Measurements from ENCODE around the gene CD200R1L. TPM values are rescaled to one million over a fixed set of nuclear protein-coding genes. Genes with fewer than 3 reads are reported as not detected.
A peak's percentile ranks its signal among the peaks of the same experiment; 100 is the strongest.

Gene CD200R1L
- total and polyA plus RNA-seq, 9 of the 15 experiments (the other 6 are each of a cell fraction or from before 2014, with no cell fraction given): not detected

DNA sequence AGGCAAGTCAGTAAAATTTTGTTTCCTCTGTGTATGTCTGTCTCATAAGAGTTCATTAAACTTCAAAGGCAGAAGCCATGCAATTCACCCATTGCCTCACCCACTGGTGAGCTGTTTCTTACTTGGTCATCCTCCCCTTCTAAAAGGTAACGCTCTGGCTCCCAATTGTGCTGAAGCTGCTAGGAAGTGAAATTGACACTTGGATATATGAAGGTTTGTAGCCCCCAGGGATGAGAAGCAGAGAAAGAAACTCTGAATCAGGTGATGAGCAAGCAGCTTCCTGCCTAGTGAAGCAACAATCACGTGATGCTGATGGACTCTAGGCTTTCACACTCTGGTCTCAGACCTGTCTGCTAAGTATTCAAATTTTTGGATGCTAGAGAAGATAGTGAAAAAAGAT is 70.7 kb downstream of the CD200R1L start:
- CTCF ChIA-PET (ENCODE audit: low intra/inter-chr PET ratio): no interaction called here
- H3K9me1 ChIP-seq (ENCODE audit: control insufficient read depth, insufficient read depth, low read length): no peaks in the 10 kb centered on the region
- no peaks in the 10 kb centered on the region for H3K79me2 ChIP-seq (ENCODE audit: control insufficient read depth, insufficient read depth, low read length)
- TF ChIP-seq PTRF (tag; IDR thresholded peaks at IDR 0.05) (no peak), RAD51 (IDR thresholded peaks at IDR 0.05; ENCODE audit: borderline replicate concordance, low read depth) (peak; percentile 65), HLTF (IDR thresholded peaks at IDR 0.05) (no peak), ETV1 (tag; conservative IDR thresholded peaks at IDR 0.05; ENCODE audit: low read depth) (0 out of 2 replicates have a peak, but pooled peaks have one; percentile 12), ZNF124 (CRISPR knock-in tag; IDR thresholded peaks at IDR 0.05) (no peak), ZFPM2 (CRISPR knock-in tag; IDR thresholded peaks at IDR 0.05) (no peak), BHLHE40 (IDR thresholded peaks at IDR 0.05; ENCODE audit: low read length) (peak; percentile 41; the same call in 1 of the 2 replicates), ZNF583 (CRISPR knock-in tag; IDR thresholded peaks at IDR 0.05) (no peak), TOE1 (IDR thresholded peaks at IDR 0.05; ENCODE audit: borderline replicate concordance) (peak; percentile 68; the same call in 1 of the 2 replicates), TOE1 (CRISPR knock-in tag; IDR thresholded peaks at IDR 0.05; ENCODE audit: borderline replicate concordance, low read depth) (no peak)
- TF ChIP-seq, protein P1, sequence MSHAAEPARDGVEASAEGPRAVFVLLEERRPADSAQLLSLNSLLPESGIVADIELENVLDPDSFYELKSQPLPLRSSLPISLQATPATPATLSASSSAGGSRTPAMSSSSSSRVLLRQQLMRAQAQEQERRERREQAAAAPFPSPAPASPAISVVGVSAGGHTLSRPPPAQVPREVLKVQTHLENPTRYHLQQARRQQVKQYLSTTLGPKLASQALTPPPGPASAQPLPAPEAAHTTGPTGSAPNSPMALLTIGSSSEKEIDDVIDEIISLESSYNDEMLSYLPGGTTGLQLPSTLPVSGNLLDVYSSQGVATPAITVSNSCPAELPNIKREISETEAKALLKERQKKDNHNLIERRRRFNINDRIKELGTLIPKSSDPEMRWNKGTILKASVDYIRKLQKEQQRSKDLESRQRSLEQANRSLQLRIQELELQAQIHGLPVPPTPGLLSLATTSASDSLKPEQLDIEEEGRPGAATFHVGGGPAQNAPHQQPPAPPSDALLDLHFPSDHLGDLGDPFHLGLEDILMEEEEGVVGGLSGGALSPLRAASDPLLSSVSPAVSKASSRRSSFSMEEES (CRISPR knock-in tag; IDR thresholded peaks at IDR 0.05): peak; percentile 88
- TF ChIP-seq, protein P2, sequence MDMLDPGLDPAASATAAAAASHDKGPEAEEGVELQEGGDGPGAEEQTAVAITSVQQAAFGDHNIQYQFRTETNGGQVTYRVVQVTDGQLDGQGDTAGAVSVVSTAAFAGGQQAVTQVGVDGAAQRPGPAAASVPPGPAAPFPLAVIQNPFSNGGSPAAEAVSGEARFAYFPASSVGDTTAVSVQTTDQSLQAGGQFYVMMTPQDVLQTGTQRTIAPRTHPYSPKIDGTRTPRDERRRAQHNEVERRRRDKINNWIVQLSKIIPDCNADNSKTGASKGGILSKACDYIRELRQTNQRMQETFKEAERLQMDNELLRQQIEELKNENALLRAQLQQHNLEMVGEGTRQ (CRISPR knock-in tag; IDR thresholded peaks at IDR 0.05): peak; percentile 60
- ATAC-seq: no peak
- peaks cover 0 to 4% of the 10 kb centered on the region in 2 experiments; a peak in 3 of 5 replicates for H3K4me1 ChIP-seq (replicated peaks in 1 of 2; ENCODE audit: control insufficient read depth in 2 of 2, insufficient read depth in 2 of 2, low read length in 2 of 2)
- H3K9ac ChIP-seq (ENCODE audit: insufficient read depth in 1 of 2, low read depth in 2 of 2, low read length in 2 of 2): no peak overlapping the region
- no peaks in the 10 kb centered on the region for H4K20me1 ChIP-seq (replicated peaks; ENCODE audit: control insufficient read depth, insufficient read depth, low read length)
- intact Hi-C loops (cut with micrococcal nuclease) (no loop called here), in situ Hi-C loops (cut with MboI) (no loop called here)
- no peak overlapping the region for H2AFZ ChIP-seq (ENCODE audit: low read depth, low read length)
- no peak overlapping the region for H3K4me3 ChIP-seq
- no peak for DNase-seq (ENCODE audit: extremely low read depth in 1 of 4, low spot score in 3 of 4)
- H3K4me2 ChIP-seq (ENCODE audit: insufficient read depth, low read length): no peak overlapping the region
- no peaks in the 10 kb centered on the region for H3K36me3 ChIP-seq (ENCODE audit: control insufficient read depth, insufficient read depth, low read length)
- no peaks in the 10 kb centered on the region for H3K9me3 ChIP-seq (replicated peaks; ENCODE audit: control insufficient read depth, insufficient read depth, low read depth, low read length)
- no TSS peak for BruUV-seq (replicated peaks)
- FAIRE-seq: no peak
- 26% methylated on average over 2 of the region's 2 CpGs for WGBS (ENCODE audit: insufficient coverage, low coverage, missing lambda C conversion rate)
- POLR2A ChIA-PET: no interaction called here
- H3K27ac ChIP-seq (ENCODE audit: extremely low read depth, low read depth, low read length): no peak overlapping the region
- H3K27me3 ChIP-seq (ENCODE audit: control insufficient read depth in 2 of 2, insufficient read depth in 2 of 2, low read length in 2 of 2): no peaks in the 10 kb centered on the region
